Measurements from ENCODE around the gene RGL4.

DNA sequence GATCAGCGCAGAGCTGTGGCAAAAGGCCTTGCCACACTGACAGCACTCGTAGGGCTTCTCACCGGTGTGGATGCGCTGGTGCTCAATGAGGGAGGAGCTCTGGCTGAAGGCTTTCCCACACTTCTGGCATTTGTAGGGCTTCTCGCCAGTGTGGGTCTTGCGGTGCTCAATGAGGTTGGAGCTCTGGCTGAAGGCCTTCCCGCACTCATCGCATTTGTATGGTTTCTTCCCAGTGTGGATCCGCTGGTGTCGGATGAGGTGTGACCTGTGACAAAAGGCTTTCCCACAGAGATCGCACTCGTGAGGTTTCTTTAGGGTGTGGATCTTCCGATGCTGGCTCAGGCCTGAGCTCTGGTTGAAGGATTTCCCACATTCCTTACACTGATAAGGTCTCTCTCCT is 53.2 kb downstream of the RGL4 start:
- TF ChIP-seq FOXM1 (IDR thresholded peaks at IDR 0.05; ENCODE audit: borderline replicate concordance): no peak
- no peak for TF ChIP-seq ELF4 (IDR thresholded peaks at IDR 0.05)
- no peak for TF ChIP-seq PKNOX1 (IDR thresholded peaks at IDR 0.05)
- TF ChIP-seq L3MBTL2 (conservative IDR thresholded peaks at IDR 0.05): no peak
- no peak for TF ChIP-seq HDGF (IDR thresholded peaks at IDR 0.05; ENCODE audit: borderline replicate concordance)
- no peak for TF ChIP-seq SUZ12 (IDR thresholded peaks at IDR 0.05)
- no peak for TF ChIP-seq SP1 (IDR thresholded peaks at IDR 0.05)
- TF ChIP-seq FOXK2 (IDR thresholded peaks at IDR 0.05): no peak
- TF ChIP-seq FOXA1 (IDR thresholded peaks at IDR 0.05): no peak
- no peak for TF ChIP-seq LEF1 (IDR thresholded peaks at IDR 0.05; ENCODE audit: borderline replicate concordance)

All from HEK293T (cell line).